Measurements from ENCODE around the gene TGFA.
"Not testable (repeated sequence)": the region's sequence is repeated elsewhere in the genome, so short reads cannot be mapped to it uniquely, and the experiment has no call there.

TGFA gene

DNA sequence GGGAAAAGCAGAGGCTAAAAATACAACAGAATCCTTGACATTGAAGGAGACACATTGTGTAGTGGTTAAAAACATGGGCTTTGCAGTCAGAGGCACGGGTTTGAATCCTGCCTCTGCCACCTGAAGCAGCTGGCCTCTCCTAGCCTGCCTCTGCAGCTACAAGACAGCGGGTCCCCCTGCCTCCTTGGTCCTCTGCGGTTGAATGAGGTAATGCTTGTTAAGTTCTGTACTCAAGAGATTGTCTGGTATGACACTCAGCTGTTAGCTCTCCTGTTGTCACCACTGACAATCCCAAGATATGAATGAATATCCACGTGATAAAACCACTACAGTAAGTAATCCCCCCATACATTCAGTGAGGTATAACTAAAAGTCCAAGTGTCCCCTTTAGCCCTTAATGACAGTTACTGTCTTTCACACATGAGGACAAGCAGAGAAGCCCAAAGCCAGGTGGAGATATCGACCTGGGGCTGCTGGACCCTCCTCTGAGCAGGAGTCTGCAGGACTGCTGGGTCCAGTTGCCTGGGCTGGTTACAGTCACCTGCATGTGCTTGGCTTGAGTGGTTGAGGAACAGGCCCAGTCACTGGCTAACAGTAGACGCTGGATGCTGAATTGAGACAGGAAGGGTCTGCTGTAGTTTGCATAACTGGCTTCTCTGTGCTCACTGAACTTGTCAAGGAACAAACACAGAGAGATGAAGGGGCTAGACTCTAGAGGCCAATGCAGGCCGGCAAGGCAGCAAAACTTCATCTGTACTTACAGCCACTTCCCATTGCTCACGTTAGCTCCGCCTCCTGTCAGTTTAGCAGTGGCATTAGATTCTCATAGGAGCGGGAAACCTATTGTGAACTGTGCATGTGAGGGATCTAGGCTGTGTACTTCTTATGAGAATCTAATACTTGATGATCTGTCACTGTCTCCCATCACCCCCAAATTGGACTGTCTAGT is 85.5 kb downstream of the TGFA start:
- TF ChIP-seq, protein P1, sequence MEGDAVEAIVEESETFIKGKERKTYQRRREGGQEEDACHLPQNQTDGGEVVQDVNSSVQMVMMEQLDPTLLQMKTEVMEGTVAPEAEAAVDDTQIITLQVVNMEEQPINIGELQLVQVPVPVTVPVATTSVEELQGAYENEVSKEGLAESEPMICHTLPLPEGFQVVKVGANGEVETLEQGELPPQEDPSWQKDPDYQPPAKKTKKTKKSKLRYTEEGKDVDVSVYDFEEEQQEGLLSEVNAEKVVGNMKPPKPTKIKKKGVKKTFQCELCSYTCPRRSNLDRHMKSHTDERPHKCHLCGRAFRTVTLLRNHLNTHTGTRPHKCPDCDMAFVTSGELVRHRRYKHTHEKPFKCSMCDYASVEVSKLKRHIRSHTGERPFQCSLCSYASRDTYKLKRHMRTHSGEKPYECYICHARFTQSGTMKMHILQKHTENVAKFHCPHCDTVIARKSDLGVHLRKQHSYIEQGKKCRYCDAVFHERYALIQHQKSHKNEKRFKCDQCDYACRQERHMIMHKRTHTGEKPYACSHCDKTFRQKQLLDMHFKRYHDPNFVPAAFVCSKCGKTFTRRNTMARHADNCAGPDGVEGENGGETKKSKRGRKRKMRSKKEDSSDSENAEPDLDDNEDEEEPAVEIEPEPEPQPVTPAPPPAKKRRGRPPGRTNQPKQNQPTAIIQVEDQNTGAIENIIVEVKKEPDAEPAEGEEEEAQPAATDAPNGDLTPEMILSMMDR (IDR thresholded peaks at IDR 0.05; ENCODE audit: low read depth, low read length, missing control alignments) = no peak
- H3K4me3 ChIP-seq (replicated peaks; ENCODE audit: low read depth, low read length) = no peak overlapping the region
- DNase-seq (ENCODE audit: extremely low read depth, low read depth) = no peak

DNA sequence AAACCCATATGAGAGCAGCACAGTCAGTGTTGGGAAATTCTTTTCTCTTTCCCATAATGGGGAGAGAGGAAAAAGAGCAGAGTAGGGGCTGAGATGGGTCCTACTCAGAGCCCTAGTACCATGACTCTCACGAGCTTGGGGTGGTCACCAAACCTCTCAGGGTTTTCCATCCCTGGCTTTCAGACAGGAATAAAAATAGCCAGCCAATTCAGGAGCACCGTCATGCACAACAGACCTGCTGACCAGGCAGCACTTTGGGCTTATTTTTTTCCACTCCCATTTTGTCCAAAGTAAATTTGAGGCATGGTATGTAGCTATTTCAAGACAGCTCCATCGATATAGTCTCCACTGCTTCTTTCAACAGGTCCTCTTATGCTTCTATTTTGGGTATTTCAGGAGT is 86.4 kb downstream of the TGFA start:
- H3K4me3 ChIP-seq (replicated peaks; ENCODE audit: low read depth, low read length) = no peak overlapping the region
- TF ChIP-seq, protein P1 (IDR thresholded peaks at IDR 0.05; ENCODE audit: low read depth, low read length, missing control alignments) = no peak
- no peak for DNase-seq (ENCODE audit: extremely low read depth, low read depth)

GRCh38 chr2:70466647-70467046 is 87.0 kb downstream of the TGFA start:
- DNase-seq (ENCODE audit: extremely low read depth, low read depth); H3K4me3 ChIP-seq (replicated peaks; ENCODE audit: low read depth, low read length): not testable (repeated sequence)

- H3K4me3 ChIP-seq (replicated peaks; ENCODE audit: low read depth, low read length) = no peak overlapping the region
- DNase-seq (ENCODE audit: extremely low read depth, low read depth) = no peak
- TF ChIP-seq, protein P1 (IDR thresholded peaks at IDR 0.05; ENCODE audit: low read depth, low read length, missing control alignments) = no peak
These were observed 89.6 kb downstream of the TGFA start for GRCh38 chr2:70463997-70464396.

GRCh38 chr2:70463581-70463980 is 90.0 kb downstream of the TGFA start:
- no peak overlapping the region for H3K4me3 ChIP-seq (replicated peaks; ENCODE audit: low read depth, low read length)
- DNase-seq (ENCODE audit: extremely low read depth, low read depth) = no peak
- TF ChIP-seq, protein P1 (IDR thresholded peaks at IDR 0.05; ENCODE audit: low read depth, low read length, missing control alignments) = no peak

DNA sequence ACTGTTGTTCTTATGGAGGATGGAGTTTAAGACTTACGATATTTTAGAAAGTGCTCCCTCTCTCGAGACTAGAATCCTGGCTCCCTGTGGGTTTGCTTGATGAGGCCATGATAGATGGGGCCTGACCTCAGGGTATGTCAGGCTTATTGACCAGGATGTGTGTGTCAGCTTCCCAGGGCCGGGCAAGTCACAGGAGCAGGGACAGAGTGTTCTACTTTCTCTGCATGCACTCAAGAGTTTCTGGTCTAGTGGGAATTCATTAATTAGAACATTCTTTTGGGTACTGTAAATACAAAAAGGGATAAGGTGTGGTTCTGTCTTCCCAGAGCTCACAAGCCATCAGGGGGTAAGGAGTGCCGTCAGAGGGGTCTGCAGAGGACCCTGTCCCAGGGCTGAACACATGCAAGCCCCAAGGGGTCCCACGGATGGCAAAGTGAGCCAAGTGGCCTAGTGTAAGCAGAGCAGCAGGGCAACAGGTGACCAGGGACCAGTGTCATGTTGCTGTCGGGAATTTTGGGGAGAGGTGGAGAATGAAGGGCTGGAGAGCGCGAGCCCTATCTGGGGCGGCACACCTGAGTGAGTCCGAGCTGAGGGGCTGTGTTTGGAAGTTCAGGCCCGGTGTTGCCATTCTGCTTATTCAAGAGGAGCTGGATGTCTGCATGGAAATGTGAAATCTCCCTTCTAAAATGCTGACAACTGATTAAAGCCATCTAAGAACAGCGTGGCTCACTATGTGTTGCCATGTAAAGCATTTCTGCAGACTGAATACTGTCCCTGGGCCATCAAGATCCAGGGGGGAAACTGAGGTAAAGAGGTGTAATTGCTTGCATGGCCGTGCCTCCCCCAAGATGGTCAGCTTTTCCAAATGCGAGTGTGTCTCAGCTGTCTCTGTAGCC is 91.4 kb downstream of the TGFA start:
- DNase-seq (ENCODE audit: extremely low read depth, low read depth) = no peak
- TF ChIP-seq, protein P1 (IDR thresholded peaks at IDR 0.05; ENCODE audit: low read depth, low read length, missing control alignments) = no peak
- H3K4me3 ChIP-seq (replicated peaks; ENCODE audit: low read depth, low read length) = no peak overlapping the region

GRCh38 chr2:70461414-70461813 is 92.2 kb downstream of the TGFA start:
- H3K4me3 ChIP-seq (replicated peaks; ENCODE audit: low read depth, low read length) = no peak overlapping the region
- TF ChIP-seq, protein P1 (IDR thresholded peaks at IDR 0.05; ENCODE audit: low read depth, low read length, missing control alignments) = no peak
- no peak for DNase-seq (ENCODE audit: extremely low read depth, low read depth)

All from HFF-Myc (cell line).